ENCODE measurements around the gene DOC2A. TPM values are rescaled to one million over a fixed set of nuclear protein-coding genes. Genes with fewer than 3 reads are reported as not detected.

DOC2A gene
- total and polyA plus RNA-seq, 2 experiments from 2014 or later = 9.8 to 10.0 TPM

DNA sequence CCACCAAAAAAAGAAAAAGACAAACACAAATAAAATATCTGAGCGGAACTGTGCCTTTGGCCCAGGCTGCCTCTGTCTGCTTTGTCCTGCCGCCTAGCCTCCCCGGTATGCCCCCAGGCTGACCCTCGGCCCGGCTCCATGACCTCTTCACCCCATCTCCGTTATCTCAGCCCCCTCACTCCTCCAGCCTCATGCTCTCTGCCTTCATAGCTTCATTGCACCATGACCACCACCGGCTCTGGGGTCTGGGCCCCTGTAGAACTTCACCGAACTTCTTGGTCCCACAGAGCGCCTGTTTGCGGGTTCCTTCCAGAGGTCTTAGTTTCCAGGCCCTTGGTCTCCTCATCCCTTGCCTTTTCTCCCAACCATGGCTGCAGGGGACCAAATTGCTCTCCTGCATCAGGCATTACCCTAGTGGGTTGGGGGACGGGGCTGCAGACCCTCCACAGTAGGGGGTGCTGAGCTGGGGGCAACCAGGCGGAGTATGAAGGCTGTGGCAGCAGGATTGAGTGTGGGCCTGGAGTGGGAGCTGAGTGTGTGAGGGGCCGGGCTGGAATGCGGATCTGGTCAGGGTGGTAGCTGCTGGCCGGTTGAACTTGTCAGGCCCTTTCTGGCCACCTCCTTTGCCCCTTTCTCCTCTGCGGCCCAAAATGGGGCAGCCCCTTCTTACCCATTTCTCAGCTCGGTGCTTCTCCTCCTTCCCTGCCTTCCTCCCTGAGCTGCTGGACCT, 22.3 kb downstream of the DOC2A start (continued):
- TF ChIP-seq, protein P1, sequence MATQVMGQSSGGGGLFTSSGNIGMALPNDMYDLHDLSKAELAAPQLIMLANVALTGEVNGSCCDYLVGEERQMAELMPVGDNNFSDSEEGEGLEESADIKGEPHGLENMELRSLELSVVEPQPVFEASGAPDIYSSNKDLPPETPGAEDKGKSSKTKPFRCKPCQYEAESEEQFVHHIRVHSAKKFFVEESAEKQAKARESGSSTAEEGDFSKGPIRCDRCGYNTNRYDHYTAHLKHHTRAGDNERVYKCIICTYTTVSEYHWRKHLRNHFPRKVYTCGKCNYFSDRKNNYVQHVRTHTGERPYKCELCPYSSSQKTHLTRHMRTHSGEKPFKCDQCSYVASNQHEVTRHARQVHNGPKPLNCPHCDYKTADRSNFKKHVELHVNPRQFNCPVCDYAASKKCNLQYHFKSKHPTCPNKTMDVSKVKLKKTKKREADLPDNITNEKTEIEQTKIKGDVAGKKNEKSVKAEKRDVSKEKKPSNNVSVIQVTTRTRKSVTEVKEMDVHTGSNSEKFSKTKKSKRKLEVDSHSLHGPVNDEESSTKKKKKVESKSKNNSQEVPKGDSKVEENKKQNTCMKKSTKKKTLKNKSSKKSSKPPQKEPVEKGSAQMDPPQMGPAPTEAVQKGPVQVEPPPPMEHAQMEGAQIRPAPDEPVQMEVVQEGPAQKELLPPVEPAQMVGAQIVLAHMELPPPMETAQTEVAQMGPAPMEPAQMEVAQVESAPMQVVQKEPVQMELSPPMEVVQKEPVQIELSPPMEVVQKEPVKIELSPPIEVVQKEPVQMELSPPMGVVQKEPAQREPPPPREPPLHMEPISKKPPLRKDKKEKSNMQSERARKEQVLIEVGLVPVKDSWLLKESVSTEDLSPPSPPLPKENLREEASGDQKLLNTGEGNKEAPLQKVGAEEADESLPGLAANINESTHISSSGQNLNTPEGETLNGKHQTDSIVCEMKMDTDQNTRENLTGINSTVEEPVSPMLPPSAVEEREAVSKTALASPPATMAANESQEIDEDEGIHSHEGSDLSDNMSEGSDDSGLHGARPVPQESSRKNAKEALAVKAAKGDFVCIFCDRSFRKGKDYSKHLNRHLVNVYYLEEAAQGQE (IDR thresholded peaks at IDR 0.05; ENCODE audit: unreplicated experiment) = no peak
- TF ChIP-seq CREB1 (CRISPR knock-in tag; IDR thresholded peaks at IDR 0.05; ENCODE audit: low read depth) = no peak
- TF ChIP-seq EZH2phosphoT487 (IDR thresholded peaks at IDR 0.05; ENCODE audit: unreplicated experiment) = no peak
- TF ChIP-seq STAT1 (IDR thresholded peaks at IDR 0.05; ENCODE audit: unreplicated experiment) = no peak
- TF ChIP-seq POLR2AphosphoS5 (IDR thresholded peaks at IDR 0.05; ENCODE audit: low read depth) = no peak
- TF ChIP-seq EZH2 (IDR thresholded peaks at IDR 0.05; ENCODE audit: low read depth, unreplicated experiment) = no peak
- no peak for TF ChIP-seq CTCF (conservative IDR thresholded peaks at IDR 0.05; ENCODE audit: low read depth in 2 of 2)

DNA sequence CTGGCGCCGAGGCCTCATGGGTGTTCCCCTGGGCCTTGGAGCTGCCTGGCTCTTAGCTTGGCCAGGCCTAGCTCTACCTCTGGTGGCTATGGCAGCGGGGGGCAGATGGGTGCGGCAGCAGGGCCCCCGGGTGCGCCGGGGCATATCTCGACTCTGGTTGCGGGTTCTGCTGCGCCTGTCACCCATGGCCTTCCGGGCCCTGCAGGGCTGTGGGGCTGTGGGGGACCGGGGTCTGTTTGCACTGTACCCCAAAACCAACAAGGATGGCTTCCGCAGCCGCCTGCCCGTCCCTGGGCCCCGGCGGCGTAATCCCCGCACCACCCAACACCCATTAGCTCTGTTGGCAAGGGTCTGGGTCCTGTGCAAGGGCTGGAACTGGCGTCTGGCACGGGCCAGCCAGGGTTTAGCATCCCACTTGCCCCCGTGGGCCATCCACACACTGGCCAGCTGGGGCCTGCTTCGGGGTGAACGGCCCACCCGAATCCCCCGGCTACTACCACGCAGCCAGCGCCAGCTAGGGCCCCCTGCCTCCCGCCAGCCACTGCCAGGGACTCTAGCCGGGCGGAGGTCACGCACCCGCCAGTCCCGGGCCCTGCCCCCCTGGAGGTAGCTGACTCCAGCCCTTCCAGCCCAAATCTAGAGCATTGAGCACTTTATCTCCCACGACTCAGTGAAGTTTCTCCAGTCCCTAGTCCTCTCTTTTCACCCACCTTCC, 23.3 kb downstream of the DOC2A start:
- Histone ChIP-seq H3K27me3 (ENCODE audit: insufficient read depth) (no peaks in the 10 kb centered on the region), H3K4me1 (ENCODE audit: insufficient read depth) (no peaks in the 10 kb centered on the region), H3K4me2 (no peak overlapping the region), H2AFZ (no peak overlapping the region), H3K79me2 (replicated peaks; ENCODE audit: insufficient read depth) (no peaks in the 10 kb centered on the region), H4K20me1 (replicated peaks; ENCODE audit: insufficient read depth) (no peaks in the 10 kb centered on the region; the same call in 1 of the 2 replicates), H3K4me3 (no peak overlapping the region), H3K36me3 (ENCODE audit: insufficient read depth) (peaks cover 12% of the 10 kb centered on the region), H3F3A (replicated peaks; ENCODE audit: low read depth) (no peaks in the 10 kb centered on the region), H3K9me2 (ENCODE audit: insufficient read depth) (no peaks in the 10 kb centered on the region), H3K27ac (ENCODE audit: low read depth) (no peak overlapping the region)
- no peak overlapping the region for H3K4me3 Mint-ChIP-seq
- H3K4me1 Mint-ChIP-seq = no peaks in the 10 kb centered on the region; the same call in 2 of the 3 replicates
- peaks cover 3% of the 10 kb centered on the region for H3K27me3 Mint-ChIP-seq (ENCODE audit: insufficient read depth, low read depth, poor library complexity)
- H3K27ac Mint-ChIP-seq = no peak overlapping the region
- H3K9me3 Mint-ChIP-seq = no peaks in the 10 kb centered on the region; the same call in 1 of the 3 replicates
- H3K36me3 Mint-ChIP-seq (ENCODE audit: low read depth) = peaks cover 71% of the 10 kb centered on the region
- ATAC-seq = no peak
- no peak for DNase-seq (ENCODE audit: low spot score)
- TF ChIP-seq STAT1 (IDR thresholded peaks at IDR 0.05; ENCODE audit: unreplicated experiment) = no peak
- no peak for TF ChIP-seq POLR2AphosphoS5 (IDR thresholded peaks at IDR 0.05; ENCODE audit: low read depth)
- TF ChIP-seq JUNB (IDR thresholded peaks at IDR 0.05; ENCODE audit: unreplicated experiment) = no peak
- TF ChIP-seq ZNF331 (CRISPR knock-in tag; IDR thresholded peaks at IDR 0.05; ENCODE audit: low read depth) = no peak
- TF ChIP-seq EZH2 (IDR thresholded peaks at IDR 0.05; ENCODE audit: low read depth, unreplicated experiment) = no peak
- TF ChIP-seq, protein P1 (IDR thresholded peaks at IDR 0.05; ENCODE audit: unreplicated experiment) = no peak
- TF ChIP-seq ZNF114 (CRISPR knock-in tag; IDR thresholded peaks at IDR 0.05) = no peak
- TF ChIP-seq CREB1 (CRISPR knock-in tag; IDR thresholded peaks at IDR 0.05; ENCODE audit: low read depth) = no peak
- TF ChIP-seq ETS1 (IDR thresholded peaks at IDR 0.05) = no peak
- TF ChIP-seq CTCF (conservative IDR thresholded peaks at IDR 0.05; ENCODE audit: low read depth in 2 of 2) = no peak
- no peak for TF ChIP-seq EZH2phosphoT487 (IDR thresholded peaks at IDR 0.05; ENCODE audit: unreplicated experiment)
- TF ChIP-seq NANOG (IDR thresholded peaks at IDR 0.05; ENCODE audit: borderline replicate concordance) = no peak

All from GM23338 (cell line).